ENCODE data around the gene UBE2U.

Gene UBE2U

GRCh38 chr1:64209221-64209620 lies 5.8 kb downstream of the UBE2U start:
- TF ChIP-seq GATA3 (IDR thresholded peaks at IDR 0.05; ENCODE audit: low read depth, low read length), result no peak
- no peak for TF ChIP-seq GATA2 (IDR thresholded peaks at IDR 0.05; ENCODE audit: low read depth, low read length)

DNA sequence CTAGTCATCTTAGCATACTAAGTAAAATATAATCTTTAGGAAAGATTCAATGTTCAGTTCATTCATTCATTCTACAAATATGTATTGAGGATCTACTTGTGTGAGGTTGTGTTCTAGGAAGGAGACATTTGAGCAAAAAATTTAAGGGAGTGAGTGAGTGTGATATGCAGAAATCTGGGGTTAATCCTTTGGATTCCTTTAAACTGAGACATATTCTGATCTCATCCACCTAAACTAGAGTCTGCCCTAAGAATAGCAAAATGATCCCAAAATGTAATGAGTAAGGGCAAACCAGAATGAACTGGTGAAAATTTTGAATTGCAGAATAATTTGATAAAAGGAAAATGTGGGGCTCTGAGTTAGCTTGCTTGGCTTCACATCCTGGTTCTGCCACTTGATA lies 8.6 kb downstream of the UBE2U start:
- no peak for TF ChIP-seq GATA2 (IDR thresholded peaks at IDR 0.05; ENCODE audit: low read depth, low read length)

DNA sequence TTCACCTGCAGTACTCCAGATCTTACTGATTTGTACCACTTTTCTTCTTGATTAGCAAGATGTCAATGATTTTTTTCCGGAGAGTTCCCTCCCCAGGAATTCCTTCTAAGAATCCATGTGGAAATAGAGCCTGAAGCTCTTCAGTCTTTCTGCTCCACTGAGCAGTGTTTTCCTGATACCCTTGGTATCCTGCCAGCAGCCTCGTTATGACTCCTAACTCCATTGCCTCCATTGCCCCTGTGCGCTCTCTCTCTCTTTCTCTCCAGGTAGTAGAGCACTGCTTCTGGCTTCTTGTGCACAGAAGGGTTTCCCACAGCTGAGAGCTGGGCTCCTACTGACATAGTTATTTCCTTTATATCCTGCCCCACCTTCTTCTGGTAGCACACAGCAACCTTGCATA lies 12.2 kb downstream of the UBE2U start:
- TF ChIP-seq GATA3 (IDR thresholded peaks at IDR 0.05; ENCODE audit: low read depth, low read length) (no peak), GATA2 (IDR thresholded peaks at IDR 0.05; ENCODE audit: low read depth, low read length) (no peak)

GRCh38 chr1:64220241-64220640 lies 16.8 kb downstream of the UBE2U start:
- TF ChIP-seq GATA3 (IDR thresholded peaks at IDR 0.05; ENCODE audit: low read depth, low read length), result no peak
- no peak for TF ChIP-seq GATA2 (IDR thresholded peaks at IDR 0.05; ENCODE audit: low read depth, low read length)

GRCh38 chr1:64223329-64224151 lies 20.1 kb downstream of the UBE2U start:
- no peak for TF ChIP-seq GATA2 (IDR thresholded peaks at IDR 0.05; ENCODE audit: low read depth, low read length)
- TF ChIP-seq GATA3 (IDR thresholded peaks at IDR 0.05; ENCODE audit: low read depth, low read length), result no peak

GRCh38 chr1:64228167-64228957 lies 24.9 kb downstream of the UBE2U start:
- TF ChIP-seq GATA2 (IDR thresholded peaks at IDR 0.05; ENCODE audit: low read depth, low read length) (no peak), GATA3 (IDR thresholded peaks at IDR 0.05; ENCODE audit: low read depth, low read length) (no peak)

DNA sequence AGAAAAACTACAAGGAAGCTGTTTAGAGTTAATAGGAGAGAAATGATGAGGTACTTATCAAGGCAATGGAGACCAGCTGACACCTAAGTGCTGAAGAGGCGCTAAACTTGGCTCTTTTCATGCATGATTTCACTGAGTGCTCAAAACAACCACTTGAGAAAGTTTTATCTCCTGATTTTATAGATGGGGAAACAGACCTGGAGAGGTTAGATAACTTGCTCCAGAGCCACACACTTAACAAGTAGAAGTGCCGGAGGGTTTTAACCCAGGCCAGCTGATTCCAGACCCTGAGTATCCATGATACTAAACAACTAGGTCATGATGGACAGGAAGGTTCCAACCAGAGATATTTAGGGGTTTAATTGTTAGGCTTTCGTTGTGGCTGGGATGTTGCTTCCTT lies 25.9 kb downstream of the UBE2U start:
- TF ChIP-seq GATA3 (IDR thresholded peaks at IDR 0.05; ENCODE audit: low read depth, low read length) (no peak), GATA2 (IDR thresholded peaks at IDR 0.05; ENCODE audit: low read depth, low read length) (no peak)

DNA sequence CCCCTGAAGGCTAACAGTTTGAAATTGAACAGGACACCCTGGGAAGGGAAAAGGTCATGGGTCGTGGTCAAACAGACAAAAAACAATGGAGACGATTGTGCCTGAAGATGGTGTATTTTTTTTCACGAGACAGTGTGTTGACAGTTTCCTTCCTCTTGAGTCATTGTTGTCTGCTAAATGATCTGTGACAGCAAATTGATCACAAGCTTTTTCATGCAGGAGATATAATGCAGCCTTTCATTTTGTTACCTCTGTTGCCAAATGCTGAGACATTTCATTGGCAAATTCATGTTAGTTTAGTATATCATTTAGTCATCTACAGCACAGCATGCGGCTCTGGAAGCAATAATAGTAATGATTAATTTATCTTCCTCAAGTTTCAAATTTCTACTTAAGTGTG lies 27.7 kb downstream of the UBE2U start:
- TF ChIP-seq GATA2 (IDR thresholded peaks at IDR 0.05; ENCODE audit: low read depth, low read length), result no peak

- TF ChIP-seq GATA2 (IDR thresholded peaks at IDR 0.05; ENCODE audit: low read depth, low read length), result no peak
- no peak for TF ChIP-seq GATA3 (IDR thresholded peaks at IDR 0.05; ENCODE audit: low read depth, low read length)
Observed at GRCh38 chr1:64231654-64232053, 28.2 kb downstream of the UBE2U start.

DNA sequence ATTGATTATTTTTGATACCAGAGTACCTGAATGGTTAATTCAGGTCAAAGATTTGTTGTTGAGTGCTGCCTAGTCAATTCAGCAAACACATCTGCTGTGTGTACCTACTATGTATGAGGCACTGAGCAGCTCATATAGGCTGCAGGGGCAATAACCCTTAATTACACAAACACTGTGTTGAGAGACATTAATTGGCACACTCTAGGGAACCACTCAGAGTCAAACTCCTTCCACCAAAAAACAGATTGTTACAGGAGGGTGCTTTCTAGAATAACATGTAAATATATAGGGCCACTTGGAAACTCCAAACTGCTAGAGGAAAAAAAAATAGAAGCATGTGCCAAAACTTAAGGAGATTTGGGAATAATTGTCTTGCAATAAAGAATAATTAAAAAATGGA lies 31.3 kb downstream of the UBE2U start:
- no peak for TF ChIP-seq GATA3 (IDR thresholded peaks at IDR 0.05; ENCODE audit: low read depth, low read length)
- TF ChIP-seq GATA2 (IDR thresholded peaks at IDR 0.05; ENCODE audit: low read depth, low read length), result no peak

- TF ChIP-seq GATA2 (IDR thresholded peaks at IDR 0.05; ENCODE audit: low read depth, low read length), result no peak
- TF ChIP-seq GATA3 (IDR thresholded peaks at IDR 0.05; ENCODE audit: low read depth, low read length), result no peak
Observed at GRCh38 chr1:64235181-64235580, 31.8 kb downstream of the UBE2U start.

GRCh38 chr1:64235910-64236309 lies 32.5 kb downstream of the UBE2U start:
- TF ChIP-seq GATA2 (IDR thresholded peaks at IDR 0.05; ENCODE audit: low read depth, low read length) (no peak), GATA3 (IDR thresholded peaks at IDR 0.05; ENCODE audit: low read depth, low read length) (no peak)

DNA sequence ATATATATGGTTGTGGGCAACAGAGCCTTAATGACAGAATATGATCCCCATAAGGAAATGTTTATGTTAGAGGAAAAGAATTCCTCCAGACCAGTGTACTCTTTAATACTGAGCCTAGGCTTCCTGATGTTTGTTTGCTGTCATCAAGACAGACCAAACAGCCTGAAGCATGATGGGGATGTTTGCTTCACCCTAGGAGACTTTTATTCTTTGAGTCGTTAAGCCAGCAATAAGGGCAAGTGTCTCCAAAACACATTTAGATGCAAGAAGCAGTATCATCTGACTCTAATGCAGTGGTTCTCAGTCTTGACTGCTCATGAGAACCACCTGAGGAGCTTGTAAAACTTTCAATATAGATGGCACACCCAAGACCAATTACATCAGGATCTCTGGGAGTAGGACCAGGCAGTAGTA lies 33.1 kb downstream of the UBE2U start:
- no peak for TF ChIP-seq GATA2 (IDR thresholded peaks at IDR 0.05; ENCODE audit: low read depth, low read length)
- no peak for TF ChIP-seq GATA3 (IDR thresholded peaks at IDR 0.05; ENCODE audit: low read depth, low read length)

DNA sequence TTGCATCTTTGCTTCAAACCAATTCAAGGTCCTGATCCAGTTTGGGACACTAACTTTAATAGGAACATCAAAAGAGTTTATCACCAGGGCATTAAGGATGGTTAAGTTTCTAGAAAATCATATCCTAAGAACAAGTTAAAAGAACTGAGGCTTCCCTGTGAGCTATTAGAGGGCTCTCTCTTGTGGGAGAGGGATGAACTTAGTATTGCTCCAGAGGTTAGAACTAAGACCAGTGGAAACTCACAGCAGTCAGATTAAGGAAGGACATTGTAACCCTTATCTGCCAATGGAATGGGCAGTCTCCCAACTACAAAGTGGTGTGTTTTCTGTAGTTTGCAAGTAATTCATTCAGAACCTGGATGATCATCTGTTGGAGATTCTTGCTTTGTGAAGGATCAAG lies 36.8 kb downstream of the UBE2U start:
- TF ChIP-seq GATA2 (IDR thresholded peaks at IDR 0.05; ENCODE audit: low read depth, low read length), result no peak

DNA sequence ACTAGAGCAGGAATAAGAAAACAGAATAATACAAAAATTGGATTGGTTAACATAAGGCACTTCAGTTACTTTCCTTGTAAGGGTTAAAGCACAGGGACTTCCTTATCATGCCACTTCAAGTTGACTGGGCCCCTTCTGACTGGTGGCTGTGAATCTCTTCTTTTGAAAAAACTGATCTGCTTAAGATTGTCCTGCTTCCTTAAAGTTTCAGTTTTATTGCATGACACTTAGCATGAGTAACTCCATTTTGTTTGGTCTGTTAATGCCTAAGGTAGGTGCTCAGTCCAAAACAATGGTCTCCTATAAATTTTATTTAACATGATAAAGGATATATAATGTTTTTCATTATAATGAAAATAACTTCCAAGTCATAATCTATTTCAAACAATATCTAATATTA lies 37.6 kb downstream of the UBE2U start:
- TF ChIP-seq GATA3 (IDR thresholded peaks at IDR 0.05; ENCODE audit: low read depth, low read length) (no peak), GATA2 (IDR thresholded peaks at IDR 0.05; ENCODE audit: low read depth, low read length) (no peak)
